ENCODE data around the gene BCAT1. TPM values are rescaled to one million over a fixed set of nuclear protein-coding genes. Genes with fewer than 3 reads are reported as not detected.
"Not testable (repeated sequence)": the region's sequence is repeated elsewhere in the genome, so short reads cannot be mapped to it uniquely, and the experiment has no call there.

BCAT1 gene
- polyA plus RNA-seq, 1 experiment: 61.1 TPM

DNA sequence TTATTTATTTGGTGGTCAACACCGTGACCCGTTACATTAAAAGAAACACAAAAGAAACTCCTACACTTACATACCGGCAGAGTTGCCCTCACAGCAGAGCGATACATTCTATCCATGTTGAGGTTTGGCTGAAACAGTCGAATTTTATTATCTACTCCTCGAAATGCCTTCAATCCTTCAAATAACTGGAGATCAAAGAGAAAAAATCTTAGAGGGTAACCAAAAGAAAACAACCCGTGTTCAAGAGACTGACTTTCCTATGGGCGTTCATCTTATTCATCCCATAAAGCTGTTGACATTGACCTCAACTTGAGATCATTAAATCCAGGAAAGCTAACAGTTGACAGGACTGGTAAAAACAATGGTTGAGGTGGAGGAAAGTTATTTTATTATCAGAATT, 67.7 kb downstream of the BCAT1 start:
- no peaks in the 10 kb centered on the region for H3K9me3 ChIP-seq (ENCODE audit: control insufficient read depth, insufficient read depth, low read length)
- H3K27ac ChIP-seq (ENCODE audit: low read depth, low read length): no peak overlapping the region
- POLR2A ChIA-PET: no interaction called here
- no peak overlapping the region for H3K4me3 ChIP-seq (ENCODE audit: low read depth, low read length)
- no peak for DNase-seq (ENCODE audit: low read depth, low spot score)
- TF ChIP-seq, protein P1, sequence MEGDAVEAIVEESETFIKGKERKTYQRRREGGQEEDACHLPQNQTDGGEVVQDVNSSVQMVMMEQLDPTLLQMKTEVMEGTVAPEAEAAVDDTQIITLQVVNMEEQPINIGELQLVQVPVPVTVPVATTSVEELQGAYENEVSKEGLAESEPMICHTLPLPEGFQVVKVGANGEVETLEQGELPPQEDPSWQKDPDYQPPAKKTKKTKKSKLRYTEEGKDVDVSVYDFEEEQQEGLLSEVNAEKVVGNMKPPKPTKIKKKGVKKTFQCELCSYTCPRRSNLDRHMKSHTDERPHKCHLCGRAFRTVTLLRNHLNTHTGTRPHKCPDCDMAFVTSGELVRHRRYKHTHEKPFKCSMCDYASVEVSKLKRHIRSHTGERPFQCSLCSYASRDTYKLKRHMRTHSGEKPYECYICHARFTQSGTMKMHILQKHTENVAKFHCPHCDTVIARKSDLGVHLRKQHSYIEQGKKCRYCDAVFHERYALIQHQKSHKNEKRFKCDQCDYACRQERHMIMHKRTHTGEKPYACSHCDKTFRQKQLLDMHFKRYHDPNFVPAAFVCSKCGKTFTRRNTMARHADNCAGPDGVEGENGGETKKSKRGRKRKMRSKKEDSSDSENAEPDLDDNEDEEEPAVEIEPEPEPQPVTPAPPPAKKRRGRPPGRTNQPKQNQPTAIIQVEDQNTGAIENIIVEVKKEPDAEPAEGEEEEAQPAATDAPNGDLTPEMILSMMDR (IDR thresholded peaks at IDR 0.05; ENCODE audit: low read depth, low read length): no peak
- no peaks in the 10 kb centered on the region for H3K27me3 ChIP-seq (ENCODE audit: control insufficient read depth, insufficient read depth, low read length)
- CTCF ChIA-PET: no interaction called here

DNA sequence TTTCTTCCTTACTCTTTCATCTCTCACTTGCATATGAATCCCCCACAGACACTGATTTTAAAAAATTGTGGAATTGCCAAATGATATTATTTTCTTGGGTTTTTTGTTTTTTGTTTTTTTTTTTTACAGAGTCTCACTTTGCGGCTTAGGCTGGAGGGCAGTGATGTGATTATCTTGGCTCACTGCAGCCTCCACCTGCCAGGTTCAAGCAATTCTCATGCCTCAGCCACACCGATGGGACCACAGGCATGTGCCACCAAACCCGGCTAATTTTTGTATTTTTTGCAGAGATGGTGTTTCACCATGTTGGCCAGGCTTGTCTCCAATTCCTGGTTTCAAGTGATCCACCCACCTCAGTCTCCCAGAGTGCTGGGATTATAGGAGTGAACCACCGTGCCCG, 68.2 kb downstream of the BCAT1 start:
- POLR2A ChIA-PET: no interaction called here
- H3K9me3 ChIP-seq (ENCODE audit: control insufficient read depth, insufficient read depth, low read length): no peaks in the 10 kb centered on the region
- TF ChIP-seq, protein P1 (IDR thresholded peaks at IDR 0.05; ENCODE audit: low read depth, low read length): no peak
- no peaks in the 10 kb centered on the region for H3K27me3 ChIP-seq (ENCODE audit: control insufficient read depth, insufficient read depth, low read length)
- CTCF ChIA-PET: no interaction called here
- no peak for DNase-seq (ENCODE audit: low read depth, low spot score)
- no peak overlapping the region for H3K4me3 ChIP-seq (ENCODE audit: low read depth, low read length)
- no peak overlapping the region for H3K27ac ChIP-seq (ENCODE audit: low read depth, low read length)

DNA sequence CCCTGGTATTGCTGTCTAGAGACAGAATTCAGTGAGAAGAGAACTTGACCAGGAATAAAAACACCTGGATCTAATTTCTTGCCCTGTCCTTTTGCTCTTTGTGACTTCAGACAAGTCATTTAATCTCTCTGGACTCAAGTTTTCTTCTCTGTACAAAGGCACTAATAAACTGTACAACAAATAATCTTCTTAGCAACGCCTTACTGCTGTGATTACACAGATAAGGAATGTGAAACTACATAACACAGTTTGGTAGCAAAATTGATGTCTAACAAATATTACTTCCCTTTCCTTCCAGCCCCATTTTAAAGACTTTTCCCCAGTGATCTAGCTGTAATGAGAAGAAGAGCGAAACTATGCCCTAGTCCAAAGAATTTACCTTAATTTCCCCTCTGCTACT, 69.3 kb downstream of the BCAT1 start:
- Histone ChIP-seq H3K27ac (ENCODE audit: low read depth, low read length) (no peak overlapping the region), H3K9me3 (ENCODE audit: control insufficient read depth, insufficient read depth, low read length) (no peaks in the 10 kb centered on the region), H3K4me3 (ENCODE audit: low read depth, low read length) (no peak overlapping the region), H3K27me3 (ENCODE audit: control insufficient read depth, insufficient read depth, low read length) (no peaks in the 10 kb centered on the region)
- DNase-seq (ENCODE audit: low read depth, low spot score): no peak
- CTCF ChIA-PET: no interaction called here
- POLR2A ChIA-PET: interaction anchor here (0.6 kb wide), 1 partner anchor 16 kb away, joined by 4 read pairs; no protein-coding TSS in a partner anchor
- TF ChIP-seq, protein P1 (IDR thresholded peaks at IDR 0.05; ENCODE audit: low read depth, low read length): no peak

DNA sequence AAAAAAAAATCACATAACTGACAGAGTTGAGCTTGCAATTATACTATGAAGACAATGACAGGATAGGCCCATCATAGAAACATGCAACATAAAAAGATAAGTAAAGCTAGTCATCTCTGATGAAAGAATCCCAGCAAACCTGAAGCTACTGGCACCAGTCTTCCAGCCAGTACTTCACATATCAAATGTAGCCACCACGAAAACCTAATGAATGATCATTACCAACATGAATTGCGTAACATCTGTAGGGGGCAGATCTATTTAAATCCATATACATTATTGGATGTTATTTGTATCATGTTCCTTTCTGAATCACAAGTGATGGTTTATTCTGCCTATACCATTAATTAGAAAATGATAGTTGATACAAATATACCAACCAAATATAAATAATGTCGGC, 73.9 kb downstream of the BCAT1 start:
- POLR2A ChIA-PET: no interaction called here
- Histone ChIP-seq H3K9me3 (ENCODE audit: control insufficient read depth, insufficient read depth, low read length) (no peaks in the 10 kb centered on the region), H3K4me3 (ENCODE audit: low read depth, low read length) (no peak overlapping the region), H3K27ac (ENCODE audit: low read depth, low read length) (no peak overlapping the region), H3K27me3 (ENCODE audit: control insufficient read depth, insufficient read depth, low read length) (no peaks in the 10 kb centered on the region)
- no peak for DNase-seq (ENCODE audit: low read depth, low spot score)
- CTCF ChIA-PET: no interaction called here
- TF ChIP-seq, protein P1 (IDR thresholded peaks at IDR 0.05; ENCODE audit: low read depth, low read length): no peak

DNA sequence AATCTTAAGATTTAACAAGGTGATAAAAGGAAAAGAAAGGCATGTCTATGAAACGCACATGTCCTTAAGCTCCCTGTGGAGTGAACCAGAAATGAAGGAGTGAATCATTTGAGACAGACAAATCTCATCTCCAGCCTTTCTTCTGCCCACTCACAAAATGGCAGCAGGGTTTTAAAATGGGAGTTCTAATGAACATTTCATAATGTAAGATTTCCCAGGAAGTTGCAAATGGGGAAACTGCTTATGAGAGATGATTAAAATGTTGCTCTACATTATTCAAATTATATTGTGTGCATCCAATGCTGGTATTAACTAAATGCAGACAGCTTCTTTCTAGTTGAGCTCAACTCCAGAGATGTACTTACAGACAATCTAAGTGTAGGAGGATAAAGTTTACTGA, 76.7 kb downstream of the BCAT1 start:
- Histone ChIP-seq H3K9me3 (ENCODE audit: control insufficient read depth, insufficient read depth, low read length) (no peaks in the 10 kb centered on the region), H3K27ac (ENCODE audit: low read depth, low read length) (no peak overlapping the region), H3K27me3 (ENCODE audit: control insufficient read depth, insufficient read depth, low read length) (no peaks in the 10 kb centered on the region), H3K4me3 (ENCODE audit: low read depth, low read length) (no peak overlapping the region)
- TF ChIP-seq, protein P1 (IDR thresholded peaks at IDR 0.05; ENCODE audit: low read depth, low read length): no peak
- DNase-seq (ENCODE audit: low read depth, low spot score): no peak
- POLR2A ChIA-PET: no interaction called here
- CTCF ChIA-PET: interaction anchor here (1.4 kb wide), 1 partner anchor 20 kb away, joined by 3 read pairs; no protein-coding TSS in a partner anchor

DNA sequence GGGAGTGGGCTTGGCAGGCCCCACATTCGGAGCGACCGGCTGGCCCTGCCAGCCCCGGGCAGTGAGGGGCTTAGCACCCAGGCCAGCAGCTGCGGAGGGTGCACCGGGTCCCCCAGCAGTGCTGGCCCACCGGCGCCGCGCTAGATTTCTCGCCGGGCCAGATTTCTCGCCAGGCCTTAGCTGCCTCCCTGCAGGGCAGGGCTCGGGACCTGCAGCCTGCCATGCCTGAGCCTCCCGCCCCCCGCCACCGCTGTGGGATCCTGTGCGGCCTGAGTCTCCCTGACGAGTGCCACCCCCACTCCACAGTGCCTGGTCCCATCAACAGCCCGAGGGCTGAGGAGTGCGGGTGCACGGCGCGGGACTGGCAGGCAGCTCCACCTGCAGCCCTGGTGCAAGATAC, 82.8 kb downstream of the BCAT1 start:
- DNase-seq (ENCODE audit: low read depth, low spot score); POLR2A ChIA-PET; H3K4me3 ChIP-seq (ENCODE audit: low read depth, low read length); CTCF ChIA-PET; H3K27ac ChIP-seq (ENCODE audit: low read depth, low read length); H3K27me3 ChIP-seq (ENCODE audit: control insufficient read depth, insufficient read depth, low read length): not testable (repeated sequence)
- peaks cover 10% of the 10 kb centered on the region; the same call in 1 of the 2 replicates for H3K9me3 ChIP-seq (ENCODE audit: control insufficient read depth, insufficient read depth, low read length)
